HUES48 (cell line): ENCODE measurements around the gene CCDC68.

Source experiments
- H3K27ac ChIP-seq: one replicate; pipeline ENCODE4 v1.7.0; 2013; ENCODE audit warnings: low read depth, low read length, inconsistent platforms
- H3K27me3 ChIP-seq: 2 replicates; pipeline ENCODE4 v1.6.1; 2013; ENCODE audit warnings: mild to moderate bottlenecking, low read length; ENCODE audit not compliant: control insufficient read depth, insufficient read depth
- H3K36me3 ChIP-seq: 2 replicates; pipeline ENCODE4 v1.6.1; 2013; ENCODE audit warnings: low read length; ENCODE audit not compliant: control insufficient read depth, insufficient read depth
- H3K4me1 ChIP-seq: 2 replicates; pipeline ENCODE4 v1.6.1; 2013; ENCODE audit warnings: mild to moderate bottlenecking, low read length; ENCODE audit not compliant: control insufficient read depth, insufficient read depth
- H3K4me3 ChIP-seq: 2 replicates; pipeline ENCODE4 v1.5.1; 2013; ENCODE audit warnings: mild to moderate bottlenecking, low read depth, low read length
- H3K9ac ChIP-seq: 2 replicates; pipeline ENCODE4 v1.6.1; 2013; ENCODE audit warnings: mild to moderate bottlenecking, low read depth, low read length, moderate library complexity
- H3K9me3 ChIP-seq: 2 replicates; pipeline ENCODE4 v1.6.1; 2013; ENCODE audit warnings: low read length; ENCODE audit not compliant: control insufficient read depth, insufficient read depth

Gene CCDC68

DNA sequence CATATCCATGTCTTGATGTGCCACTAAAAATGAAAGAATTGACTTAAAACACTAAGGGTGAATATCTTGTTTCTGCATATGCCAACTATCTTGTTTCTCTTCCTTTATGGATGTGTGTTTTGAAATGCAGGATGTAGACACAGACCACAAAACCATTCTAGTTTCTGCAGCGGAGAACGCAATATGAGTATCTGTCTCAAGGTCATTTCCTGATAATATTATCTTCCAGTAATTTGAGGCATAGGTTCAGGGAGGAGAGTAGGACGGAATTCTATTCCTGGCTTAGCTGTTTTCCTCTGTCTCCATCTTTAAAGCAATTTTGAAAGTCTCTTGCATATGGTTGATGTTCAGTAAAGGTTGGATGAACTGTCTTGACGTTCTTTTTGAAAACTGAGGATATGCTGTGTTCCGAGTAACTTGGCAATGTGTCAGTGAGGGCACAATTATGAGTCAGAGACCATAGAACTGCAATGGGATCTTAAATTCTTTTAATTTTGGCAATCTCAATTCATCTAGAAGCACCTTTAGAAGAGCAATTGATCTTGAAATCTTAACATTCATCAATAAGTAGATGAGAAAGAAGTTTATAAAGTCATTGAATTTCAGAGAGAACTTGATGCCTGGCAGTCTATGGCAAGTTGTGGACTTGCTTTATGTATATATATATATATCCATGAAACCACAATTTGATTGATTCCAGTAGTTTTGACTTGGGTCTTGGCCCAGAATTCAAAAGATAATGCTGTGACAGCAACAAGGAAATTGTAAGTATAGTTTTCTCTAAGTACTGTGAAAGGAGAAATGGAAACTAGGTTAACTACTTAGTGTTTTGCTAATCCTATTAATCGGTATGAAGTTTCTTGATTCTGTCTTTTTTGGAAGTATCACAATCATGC, 106.2 kb downstream of the CCDC68 start:
- no peaks in the 10 kb centered on the region for H3K36me3 ChIP-seq
- no peaks in the 10 kb centered on the region for H3K27me3 ChIP-seq
- H3K4me3 ChIP-seq = no peak overlapping the region
- no peaks in the 10 kb centered on the region for H3K4me1 ChIP-seq
- H3K9me3 ChIP-seq = no peaks in the 10 kb centered on the region
- no peak overlapping the region for H3K27ac ChIP-seq
- no peak overlapping the region for H3K9ac ChIP-seq
